HepG2 (cell line): ENCODE data around the gene TFF1. TPM values are rescaled to one million over a fixed set of nuclear protein-coding genes. Genes with fewer than 3 reads are reported as not detected.

ENCODE experiments used
- ATAC-seq: fragments of 200-7000 bp; cut with Tn5 transposase; 3 replicates; pipeline ENCODE4 v1.9.1; 2020; ENCODE audit warnings: mild to moderate bottlenecking, moderate library complexity
- BruUV-seq: library from RNA; stranded (reverse); fragments of 400-500 nt; replicated peaks from 2 replicates; lab custom pipeline; 2021; lab: Mats Ljungman, UMichigan
- CTCF ChIA-PET: fragments of 300-600 bp; formaldehyde crosslinking; extraction: SDS; loops from one replicate; lab custom pipeline; 2021; ENCODE audit warnings: low total read pairs, inconsistent platforms, low intra/inter-chr PET ratio; lab: Yijun Ruan, JAX
- POLR2A ChIA-PET: fragments of 350-600 bp; sonication (Branson Sonifier 250); formaldehyde crosslinking; loops from one replicate; lab custom pipeline; 2020; ENCODE audit warnings: antibody characterized with exemption, inconsistent platforms; lab: Yijun Ruan, JAX
- DNase-seq: peaks from one replicate; pipeline ENCODE4 v3.0.0-alpha.2; 2015; ENCODE audit warnings: low spot score
- FAIRE-seq: peaks from 3 replicates; lab custom pipeline; 2011; peaks lifted over from hg19 to GRCh38; lab: Jason Lieb, UNC
- H2AFZ ChIP-seq: one replicate; pipeline ENCODE4 v1.6.1; 2011; ENCODE audit warnings: low read length, inconsistent platforms
- H3K27ac ChIP-seq: fragments of 300-600 bp; 3 replicates; pipeline ENCODE4 v1.8.0; 2011; ENCODE audit warnings: mixed run types, mild to moderate bottlenecking, mixed read lengths, low read length, inconsistent platforms; ENCODE audit not compliant: insufficient read depth; ENCODE audit errors: extremely low read length
- H3K27me3 ChIP-seq, 2 experiments: fragments of 200-600 bp in 1 of 2; 2 replicates in 1 of 2; 3 replicates in 1 of 2; pipeline versions ENCODE4 v1.6.0 to v1.8.0; 2011; ENCODE audit warnings: low read length in 2 of 2, mild to moderate bottlenecking in 2 of 2, moderate library complexity in 2 of 2, inconsistent platforms in 1 of 2; ENCODE audit not compliant: insufficient read depth in 2 of 2, control insufficient read depth in 1 of 2
- H3K36me3 ChIP-seq, 2 experiments: fragments of 200-600 bp in 1 of 2; replicated peaks in 1 of 2; 2 replicates in 1 of 2; 3 replicates in 1 of 2; pipeline versions ENCODE4 v1.5.1 to v1.8.0; 2011; ENCODE audit warnings: low read length in 2 of 2, inconsistent platforms in 1 of 2; ENCODE audit not compliant: insufficient read depth in 2 of 2, control insufficient read depth in 1 of 2
- H3K4me1 ChIP-seq: 2 replicates; pipeline ENCODE4 v1.5.1; 2012; ENCODE audit warnings: low read length, inconsistent platforms; ENCODE audit not compliant: insufficient read depth
- H3K4me2 ChIP-seq: 2 replicates; pipeline ENCODE4 v1.6.0; 2011; ENCODE audit warnings: low read depth, low read length, inconsistent platforms
- H3K4me3 ChIP-seq, 3 experiments: fragments of 200-600 bp in 1 of 3; sonication (generic), shearing (Covaris generic) in 1 of 3; replicated peaks in 1 of 3; 2 replicates each; pipeline ENCODE4 v1.5.1; 2011 to 2016; ENCODE audit warnings: low read length in 3 of 3, inconsistent platforms in 2 of 3, low read depth in 2 of 3, mild to moderate bottlenecking in 2 of 3, control low read depth in 1 of 3, mixed read lengths in 1 of 3; ENCODE audit not compliant: insufficient read depth in 1 of 3
- H3K79me2 ChIP-seq: one replicate; pipeline ENCODE4 v1.6.1; 2011; ENCODE audit warnings: low read length, inconsistent platforms; ENCODE audit not compliant: insufficient read depth
- H3K9ac ChIP-seq: 2 replicates; pipeline ENCODE4 v1.6.0; 2011; ENCODE audit warnings: mild to moderate bottlenecking, low read depth, low read length, inconsistent platforms; ENCODE audit not compliant: insufficient read depth
- H3K9me3 ChIP-seq: 2 replicates; pipeline ENCODE4 v1.5.1; 2012; ENCODE audit warnings: mild to moderate bottlenecking, low read length
- H4K20me1 ChIP-seq: 2 replicates; pipeline ENCODE4 v1.6.0; 2011; ENCODE audit warnings: inconsistent platforms, mild to moderate bottlenecking, low read length, moderate library complexity; ENCODE audit not compliant: insufficient read depth
- CBX5 ChIP-seq: sonication (generic); formaldehyde crosslinking; IDR thresholded peaks from 2 replicates; pipeline ENCODE4 v1.4.0; 2020; ENCODE audit warnings: missing genetic modification reagents, borderline replicate concordance
- CC2D1A ChIP-seq: sonication (generic); formaldehyde crosslinking; IDR thresholded peaks from 2 replicates; pipeline ENCODE4 v1.8.1; 2023; ENCODE audit warnings: mild to moderate bottlenecking, missing genetic modification reagents
- CREB3 ChIP-seq: sonication (generic); formaldehyde crosslinking; IDR thresholded peaks from 2 replicates; pipeline ENCODE4 v1.5.0; 2020; ENCODE audit warnings: missing genetic modification reagents
- HMGXB4 ChIP-seq, 2 experiments: sonication (generic) in 1 of 2; formaldehyde crosslinking in 1 of 2; IDR thresholded peaks; 2 replicates each; pipeline versions ENCODE4 v1.4.0 to v1.6.1; 2018 to 2020; ENCODE audit warnings: missing genetic modification reagents in 2 of 2, borderline replicate concordance in 1 of 2, low read depth in 1 of 2, mild to moderate bottlenecking in 1 of 2, missing biosample characterization in 1 of 2
- MXD4 ChIP-seq: IDR thresholded peaks from 2 replicates; pipeline ENCODE4 v1.6.1; 2016; ENCODE audit warnings: mild to moderate bottlenecking, missing biosample characterization, missing genetic modification reagents
- MYC ChIP-seq: sonication (generic); formaldehyde crosslinking; IDR thresholded peaks from 2 replicates; pipeline ENCODE4 v1.9.0; 2021; ENCODE audit warnings: missing genetic modification reagents, borderline replicate concordance
- RFXANK ChIP-seq: IDR thresholded peaks from 2 replicates; pipeline ENCODE4 v1.6.1; 2016
- THYN1 ChIP-seq: sonication (generic); formaldehyde crosslinking; IDR thresholded peaks from 2 replicates; pipeline ENCODE4 v1.8.1; 2023; ENCODE audit warnings: low read depth, mild to moderate bottlenecking, moderate library complexity, missing genetic modification reagents, borderline replicate concordance
- ZNF607 ChIP-seq: sonication (generic); formaldehyde crosslinking; IDR thresholded peaks from 2 replicates; pipeline ENCODE4 v1.5.1; 2020; ENCODE audit warnings: missing genetic modification reagents, mild to moderate bottlenecking, borderline replicate concordance
- ZNF629 ChIP-seq: sonication (generic); formaldehyde crosslinking; conservative IDR thresholded peaks from 2 replicates; pipeline ENCODE4 v1.5.0; 2020; ENCODE audit warnings: missing genetic modification reagents
- ZNF75D ChIP-seq: sonication (generic); formaldehyde crosslinking; IDR thresholded peaks from 2 replicates; pipeline ENCODE4 v1.8.1; 2023; ENCODE audit warnings: missing genetic modification reagents, mild to moderate bottlenecking, borderline replicate concordance
- WGBS: methylation state at CpG from one replicate; pipeline ENCODE4 v1.1.6; 2017; ENCODE audit warnings: low lambda C conversion rate; 5-methylcytosine and 5-hydroxymethylcytosine counted together
- in situ Hi-C: cut with HindIII; loops from 2 replicates; pipeline ENCODE4 v1.10.0; 2017; ENCODE audit warnings: low pct_unique_long_range_greater_than_20kb; ENCODE audit not compliant: extremely low pct_ligation_motif_present
- intact Hi-C: fragments of 100-400 bp; cut with micrococcal nuclease; formaldehyde crosslinking; loops from one replicate; pipeline ENCODE4 v1.10.0; 2022; ENCODE audit not compliant: unreplicated experiment
- polyA plus RNA-seq, 8 experiments: library from polyadenylated mRNA; depleted of rRNA in 3 of 8; stranded (reverse) in 7 of 8; unstranded in 1 of 8; fragments of >200 nt; fragmentation: Illumina TruSeq in 4 of 8; extraction: Trizol in 4 of 8; gene quantifications; 2 replicates each; pipeline versions ENCODE4 v1.2.1 to v1.2.3, GENCODE V29; 2011 to 2016; ENCODE audit warnings: low read depth in 4 of 8, missing spikeins in 1 of 8, mixed read lengths in 1 of 8; ENCODE audit not compliant: insufficient read depth in 1 of 8
- total RNA-seq, 5 experiments: library from RNA; depleted of rRNA; stranded (reverse); fragments of >200 nt; fragmentation: Illumina TruSeq; extraction: Trizol; gene quantifications; 2 replicates each; pipeline ENCODE4 v1.2.3, GENCODE V29; 2016; ENCODE audit warnings: low read depth in 1 of 5
- TF ChIP-seq, protein P1 (sequence below): sonication (generic); formaldehyde crosslinking; IDR thresholded peaks from 2 replicates; pipeline ENCODE4 v1.4.0; 2020; ENCODE audit warnings: missing genetic modification reagents

Gene TFF1
- total and polyA plus RNA-seq, 2 of the 13 experiments (the other 11 are each of a cell fraction or from before 2014, with no cell fraction given): 0.24 to 19.4 TPM

- Histone ChIP-seq H3K9ac (no peak overlapping the region), H3K4me1 (peaks cover 29% of the 10 kb centered on the region), H4K20me1 (no peaks in the 10 kb centered on the region), H3K27ac (no peak overlapping the region), H3K4me2 (no peak overlapping the region), H2AFZ (no peak overlapping the region), H3K36me3 (no peaks in the 10 kb centered on the region), H3K27me3 (peaks cover 4 to 6% of the 10 kb centered on the region in 2 experiments; a peak in 4 of 5 replicates), H3K9me3 (no peaks in the 10 kb centered on the region), H3K4me3 (no peak overlapping the region), H3K79me2 (no peaks in the 10 kb centered on the region)
- intact Hi-C loops (no loop called here), in situ Hi-C loops (no loop called here)
- ATAC-seq: no peak
- CTCF ChIA-PET: no interaction called here
- 74% methylated on average over 5 of the region's 5 CpGs for WGBS
- TF ChIP-seq ZNF75D (CRISPR knock-in tag) (no peak), ZNF629 (CRISPR knock-in tag) (no peak), RFXANK (no peak), CC2D1A (no peak), CBX5 (no peak), ZNF607 (no peak), MXD4 (no peak), MYC (CRISPR knock-in tag) (no peak), HMGXB4 (CRISPR knock-in tag; IDR thresholded peaks at IDR 0.05; ENCODE audit: borderline replicate concordance in 1 of 2, low read depth in 1 of 2) (no peak), CREB3 (no peak), THYN1 (no peak)
- TF ChIP-seq, protein P1, sequence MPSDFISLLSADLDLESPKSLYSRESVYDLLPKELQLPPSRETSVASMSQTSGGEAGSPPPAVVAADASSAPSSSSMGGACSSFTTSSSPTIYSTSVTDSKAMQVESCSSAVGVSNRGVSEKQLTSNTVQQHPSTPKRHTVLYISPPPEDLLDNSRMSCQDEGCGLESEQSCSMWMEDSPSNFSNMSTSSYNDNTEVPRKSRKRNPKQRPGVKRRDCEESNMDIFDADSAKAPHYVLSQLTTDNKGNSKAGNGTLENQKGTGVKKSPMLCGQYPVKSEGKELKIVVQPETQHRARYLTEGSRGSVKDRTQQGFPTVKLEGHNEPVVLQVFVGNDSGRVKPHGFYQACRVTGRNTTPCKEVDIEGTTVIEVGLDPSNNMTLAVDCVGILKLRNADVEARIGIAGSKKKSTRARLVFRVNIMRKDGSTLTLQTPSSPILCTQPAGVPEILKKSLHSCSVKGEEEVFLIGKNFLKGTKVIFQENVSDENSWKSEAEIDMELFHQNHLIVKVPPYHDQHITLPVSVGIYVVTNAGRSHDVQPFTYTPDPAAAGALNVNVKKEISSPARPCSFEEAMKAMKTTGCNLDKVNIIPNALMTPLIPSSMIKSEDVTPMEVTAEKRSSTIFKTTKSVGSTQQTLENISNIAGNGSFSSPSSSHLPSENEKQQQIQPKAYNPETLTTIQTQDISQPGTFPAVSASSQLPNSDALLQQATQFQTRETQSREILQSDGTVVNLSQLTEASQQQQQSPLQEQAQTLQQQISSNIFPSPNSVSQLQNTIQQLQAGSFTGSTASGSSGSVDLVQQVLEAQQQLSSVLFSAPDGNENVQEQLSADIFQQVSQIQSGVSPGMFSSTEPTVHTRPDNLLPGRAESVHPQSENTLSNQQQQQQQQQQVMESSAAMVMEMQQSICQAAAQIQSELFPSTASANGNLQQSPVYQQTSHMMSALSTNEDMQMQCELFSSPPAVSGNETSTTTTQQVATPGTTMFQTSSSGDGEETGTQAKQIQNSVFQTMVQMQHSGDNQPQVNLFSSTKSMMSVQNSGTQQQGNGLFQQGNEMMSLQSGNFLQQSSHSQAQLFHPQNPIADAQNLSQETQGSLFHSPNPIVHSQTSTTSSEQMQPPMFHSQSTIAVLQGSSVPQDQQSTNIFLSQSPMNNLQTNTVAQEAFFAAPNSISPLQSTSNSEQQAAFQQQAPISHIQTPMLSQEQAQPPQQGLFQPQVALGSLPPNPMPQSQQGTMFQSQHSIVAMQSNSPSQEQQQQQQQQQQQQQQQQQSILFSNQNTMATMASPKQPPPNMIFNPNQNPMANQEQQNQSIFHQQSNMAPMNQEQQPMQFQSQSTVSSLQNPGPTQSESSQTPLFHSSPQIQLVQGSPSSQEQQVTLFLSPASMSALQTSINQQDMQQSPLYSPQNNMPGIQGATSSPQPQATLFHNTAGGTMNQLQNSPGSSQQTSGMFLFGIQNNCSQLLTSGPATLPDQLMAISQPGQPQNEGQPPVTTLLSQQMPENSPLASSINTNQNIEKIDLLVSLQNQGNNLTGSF (CRISPR knock-in tag): no peak
- FAIRE-seq: no peak
- no peak for DNase-seq
- BruUV-seq: no TSS peak
- POLR2A ChIA-PET: no interaction called here
These were observed 41.1 kb upstream of the TFF1 start for GRCh38 chr21:42407476-42407875.
